ENCODE measurements around the gene SRSF2. TPM values are rescaled to one million over a fixed set of nuclear protein-coding genes. Genes with fewer than 3 reads are reported as not detected.
A peak's percentile ranks its signal among the peaks of the same experiment; 100 is the strongest.
"Not testable (repeated sequence)": the region's sequence is repeated elsewhere in the genome, so short reads cannot be mapped to it uniquely, and the experiment has no call there.

Gene SRSF2
- polyA plus RNA-seq, 1 donor, result 258 TPM

- WGBS (ENCODE audit: insufficient coverage, low lambda C conversion rate), result 80% methylated on average over 2 of the region's 5 CpGs
- no peak for DNase-seq
- Histone ChIP-seq H3K27ac (ENCODE audit: low read length) (no peak overlapping the region), H3K4me3 (ENCODE audit: low read length) (no peak overlapping the region), H3K36me3 (ENCODE audit: control insufficient read depth, insufficient read depth, low read length) (peaks cover 32% of the 10 kb centered on the region), H3K4me1 (ENCODE audit: control insufficient read depth, insufficient read depth, low read length) (no peaks in the 10 kb centered on the region), H3K27me3 (ENCODE audit: control insufficient read depth, insufficient read depth, low read length) (no peaks in the 10 kb centered on the region), H3K9me3 (ENCODE audit: control insufficient read depth, low read depth, low read length) (no peaks in the 10 kb centered on the region)
These were observed 3.4 kb upstream of the SRSF2 start for GRCh38 chr17:76740329-76741118.

- not testable (repeated sequence) for DNase-seq; H3K27me3 ChIP-seq (ENCODE audit: control insufficient read depth, insufficient read depth, low read length); H3K9me3 ChIP-seq (ENCODE audit: control insufficient read depth, low read depth, low read length); H3K4me1 ChIP-seq (ENCODE audit: control insufficient read depth, insufficient read depth, low read length); H3K4me3 ChIP-seq (ENCODE audit: low read length); H3K27ac ChIP-seq (ENCODE audit: low read length)
- WGBS (ENCODE audit: insufficient coverage, low lambda C conversion rate), result no CpG with 5 or more reads among the region's 17 CpGs
- H3K36me3 ChIP-seq (ENCODE audit: control insufficient read depth, insufficient read depth, low read length), result peaks cover 29% of the 10 kb centered on the region
These were observed 2.5 kb upstream of the SRSF2 start for GRCh38 chr17:76739568-76740115.

DNA sequence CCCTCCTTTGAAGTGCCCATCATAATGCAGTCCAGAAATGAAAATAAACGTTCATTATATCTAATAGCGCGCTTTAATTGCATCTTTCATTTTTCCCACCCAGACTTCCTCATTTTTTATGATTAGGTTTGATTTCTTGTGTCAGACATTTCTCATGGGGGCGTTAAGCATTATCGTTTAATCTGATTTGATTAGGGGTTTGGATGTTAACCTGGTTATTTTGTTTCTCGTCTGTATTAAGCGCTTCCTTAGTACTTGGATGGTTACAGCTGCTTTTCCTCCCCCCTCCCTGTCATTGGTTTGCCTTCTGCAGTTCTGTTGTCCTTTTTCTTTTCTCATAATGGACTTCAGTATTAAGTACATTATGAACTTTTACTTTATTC is 1.3 kb upstream of the SRSF2 start:
- Histone ChIP-seq H3K9me3 (ENCODE audit: control insufficient read depth, low read depth, low read length) (no peaks in the 10 kb centered on the region), H3K4me1 (ENCODE audit: control insufficient read depth, insufficient read depth, low read length) (peaks cover 12% of the 10 kb centered on the region), H3K27ac (ENCODE audit: low read length) (peak overlapping the region; percentile 98), H3K27me3 (ENCODE audit: control insufficient read depth, insufficient read depth, low read length) (no peaks in the 10 kb centered on the region), H3K4me3 (ENCODE audit: low read length) (peak overlapping the region; percentile 98), H3K36me3 (ENCODE audit: control insufficient read depth, insufficient read depth, low read length) (peaks cover 31% of the 10 kb centered on the region)
- 3% methylated on average over 6 of the region's 7 CpGs for WGBS (ENCODE audit: insufficient coverage, low lambda C conversion rate)
- peak in 1 of 2 donors; percentile 33 for DNase-seq

- peak within 1 kb of the TSS; percentile 98 for H3K27ac ChIP-seq (ENCODE audit: low read length)
- H3K4me1 ChIP-seq (ENCODE audit: control insufficient read depth, insufficient read depth, low read length), result peaks cover 15% of the 10 kb centered on the region
- WGBS (ENCODE audit: insufficient coverage, low lambda C conversion rate), result 0% methylated on average over 1 of the region's 57 CpGs
- no peaks in the 10 kb centered on the region for H3K27me3 ChIP-seq (ENCODE audit: control insufficient read depth, insufficient read depth, low read length)
- H3K36me3 ChIP-seq (ENCODE audit: control insufficient read depth, insufficient read depth, low read length), result peaks cover 37% of the 10 kb centered on the region
- H3K9me3 ChIP-seq (ENCODE audit: control insufficient read depth, low read depth, low read length), result no peaks in the 10 kb centered on the region
- H3K4me3 ChIP-seq (ENCODE audit: low read length), result peak within 1 kb of the TSS; percentile 98
- peak; percentile 97 to 98 for DNase-seq
These were observed 741 bp upstream of the SRSF2 start, which contains the start of gene MFSD11 for GRCh38 chr17:76737676-76738467. TSS of gene MFSD11 (plus strand) at chr17:76738119. CDS start at chr17:76738353, 234 bp downstream.

GRCh38 chr17:76736349-76737081 is 616 bp downstream of the SRSF2 start:
- Histone ChIP-seq H3K9me3 (ENCODE audit: control insufficient read depth, low read depth, low read length) (no peaks in the 10 kb centered on the region), H3K27ac (ENCODE audit: low read length) (peak overlapping the region; percentile 98), H3K27me3 (ENCODE audit: control insufficient read depth, insufficient read depth, low read length) (no peaks in the 10 kb centered on the region), H3K4me3 (ENCODE audit: low read length) (peak overlapping the region; percentile 98), H3K4me1 (ENCODE audit: control insufficient read depth, insufficient read depth, low read length) (peaks cover 17% of the 10 kb centered on the region), H3K36me3 (ENCODE audit: control insufficient read depth, insufficient read depth, low read length) (peaks cover 38% of the 10 kb centered on the region)
- no CpG with 5 or more reads among the region's 117 CpGs for WGBS (ENCODE audit: insufficient coverage, low lambda C conversion rate)
- peak; percentile 81 to 85 for DNase-seq

GRCh38 chr17:76735586-76736348 is 1.4 kb downstream of the SRSF2 start:
- no peak for DNase-seq
- peaks cover 38% of the 10 kb centered on the region for H3K36me3 ChIP-seq (ENCODE audit: control insufficient read depth, insufficient read depth, low read length)
- H3K9me3 ChIP-seq (ENCODE audit: control insufficient read depth, low read depth, low read length), result no peaks in the 10 kb centered on the region
- 0% methylated on average over 2 of the region's 20 CpGs for WGBS (ENCODE audit: insufficient coverage, low lambda C conversion rate)
- peak overlapping the region; percentile 98 for H3K4me3 ChIP-seq (ENCODE audit: low read length)
- H3K4me1 ChIP-seq (ENCODE audit: control insufficient read depth, insufficient read depth, low read length), result peaks cover 17% of the 10 kb centered on the region
- no peaks in the 10 kb centered on the region for H3K27me3 ChIP-seq (ENCODE audit: control insufficient read depth, insufficient read depth, low read length)
- peak overlapping the region; percentile 98 for H3K27ac ChIP-seq (ENCODE audit: low read length)

- Histone ChIP-seq H3K27me3 (ENCODE audit: control insufficient read depth, insufficient read depth, low read length) (no peaks in the 10 kb centered on the region), H3K36me3 (ENCODE audit: control insufficient read depth, insufficient read depth, low read length) (peaks cover 40% of the 10 kb centered on the region), H3K27ac (ENCODE audit: low read length) (peak overlapping the region; percentile 98), H3K4me3 (ENCODE audit: low read length) (peak overlapping the region; percentile 98), H3K9me3 (ENCODE audit: control insufficient read depth, low read depth, low read length) (no peaks in the 10 kb centered on the region), H3K4me1 (ENCODE audit: control insufficient read depth, insufficient read depth, low read length) (peaks cover 17% of the 10 kb centered on the region)
- peak in 1 of 2 donors; percentile 67 for DNase-seq
- WGBS (ENCODE audit: insufficient coverage, low lambda C conversion rate), result 7% methylated on average over 2 of the region's 5 CpGs
These were observed 2.1 kb downstream of the SRSF2 start for GRCh38 chr17:76735006-76735405.

DNA sequence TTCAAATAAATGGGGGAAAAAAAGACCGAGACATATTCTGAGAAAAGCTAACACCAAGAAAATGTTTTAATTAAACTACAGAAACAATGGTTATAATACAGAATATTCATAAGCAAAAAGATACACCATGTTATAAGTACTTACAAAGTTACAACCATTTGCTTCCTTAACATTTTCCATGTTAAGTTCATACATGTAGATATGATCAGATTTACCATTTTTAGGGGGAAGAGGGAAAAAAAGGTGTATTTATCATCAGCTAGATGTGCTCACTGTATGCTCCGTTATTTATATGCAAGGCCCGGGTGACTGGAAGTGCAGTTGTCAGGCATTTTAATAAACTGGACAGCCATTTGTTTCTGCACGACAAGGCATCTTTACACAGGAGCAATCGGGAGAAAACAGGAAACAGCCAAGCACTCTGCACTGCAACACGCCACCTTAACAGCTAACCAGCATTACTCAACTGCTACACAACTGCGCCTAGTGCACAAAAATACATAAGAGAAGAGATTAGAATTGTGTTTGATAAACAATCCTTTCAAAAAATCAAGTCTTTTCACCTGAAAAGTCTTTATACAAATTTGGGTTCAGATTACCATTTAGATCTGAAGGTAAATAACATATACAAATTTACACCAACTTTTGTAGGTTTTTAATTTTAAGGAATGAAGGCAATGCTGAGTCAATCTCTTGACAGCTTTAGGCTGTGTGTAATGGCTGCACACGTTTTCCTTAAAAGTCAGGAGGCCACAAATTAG is 2.9 kb downstream of the SRSF2 start:
- Histone ChIP-seq H3K4me3 (ENCODE audit: low read length) (peak overlapping the region; percentile 98), H3K27ac (ENCODE audit: low read length) (peak overlapping the region; percentile 98), H3K36me3 (ENCODE audit: control insufficient read depth, insufficient read depth, low read length) (peaks cover 40% of the 10 kb centered on the region), H3K27me3 (ENCODE audit: control insufficient read depth, insufficient read depth, low read length) (no peaks in the 10 kb centered on the region), H3K4me1 (ENCODE audit: control insufficient read depth, insufficient read depth, low read length) (peaks cover 17% of the 10 kb centered on the region), H3K9me3 (ENCODE audit: control insufficient read depth, low read depth, low read length) (no peaks in the 10 kb centered on the region)
- DNase-seq, result peak in 1 of 2 donors; percentile 42
- WGBS (ENCODE audit: insufficient coverage, low lambda C conversion rate), result no CpG with 5 or more reads among the region's 8 CpGs

- Histone ChIP-seq H3K9me3 (ENCODE audit: control insufficient read depth, low read depth, low read length) (no peaks in the 10 kb centered on the region), H3K27ac (ENCODE audit: low read length) (no peak overlapping the region), H3K4me1 (ENCODE audit: control insufficient read depth, insufficient read depth, low read length) (peaks cover 17% of the 10 kb centered on the region), H3K27me3 (ENCODE audit: control insufficient read depth, insufficient read depth, low read length) (no peaks in the 10 kb centered on the region), H3K4me3 (ENCODE audit: low read length) (no peak overlapping the region), H3K36me3 (ENCODE audit: control insufficient read depth, insufficient read depth, low read length) (peaks cover 40% of the 10 kb centered on the region)
- DNase-seq, result no peak
- WGBS (ENCODE audit: insufficient coverage, low lambda C conversion rate), result no CpG with 5 or more reads among the region's 1 CpG
These were observed 3.5 kb downstream of the SRSF2 start for GRCh38 chr17:76733618-76733957.

All from large intestine (tissue), 3 donors.